Bronchial epithelial cell (primary cell): ENCODE data around the gene CD79A. TPM values are rescaled to one million over a fixed set of nuclear protein-coding genes. Genes with fewer than 3 reads are reported as not detected.

ENCODE experiments used
- DNase-seq: peaks from one replicate; pipeline ENCODE4 v3.0.0-alpha.2; 2010; ENCODE audit warnings: low read depth
- FAIRE-seq: peaks from 2 replicates; lab custom pipeline; 2011; peaks lifted over from hg19 to GRCh38; lab: Jason Lieb, UNC
- H3K27me3 ChIP-seq: 2 replicates; pipeline ENCODE4 v1.5.1; 2011; ENCODE audit warnings: low read length; ENCODE audit not compliant: control insufficient read depth, insufficient read depth
- H3K36me3 ChIP-seq: 2 replicates; pipeline ENCODE4 v1.5.1; 2011; ENCODE audit warnings: low read length; ENCODE audit not compliant: control insufficient read depth, insufficient read depth
- H3K4me3 ChIP-seq: 2 replicates; pipeline ENCODE4 v1.5.1; 2011; ENCODE audit warnings: mild to moderate bottlenecking, low read depth, low read length, control low read depth
- total RNA-seq: library from RNA; depleted of rRNA; stranded (reverse); fragments of >200 nt; gene quantifications from 2 replicates; pipeline ENCODE4 v1.2.1, GENCODE V29; 2014
- TF ChIP-seq, protein P1 (sequence below): IDR thresholded peaks from 2 replicates; pipeline ENCODE4 v1.5.1; 2011; ENCODE audit warnings: mild to moderate bottlenecking, moderate library complexity, low read length, control low read depth, inconsistent platforms; ENCODE audit not compliant: insufficient read depth, severe bottlenecking

Gene CD79A
- total RNA-seq, 1 donor from 2014 or later: not detected

DNA sequence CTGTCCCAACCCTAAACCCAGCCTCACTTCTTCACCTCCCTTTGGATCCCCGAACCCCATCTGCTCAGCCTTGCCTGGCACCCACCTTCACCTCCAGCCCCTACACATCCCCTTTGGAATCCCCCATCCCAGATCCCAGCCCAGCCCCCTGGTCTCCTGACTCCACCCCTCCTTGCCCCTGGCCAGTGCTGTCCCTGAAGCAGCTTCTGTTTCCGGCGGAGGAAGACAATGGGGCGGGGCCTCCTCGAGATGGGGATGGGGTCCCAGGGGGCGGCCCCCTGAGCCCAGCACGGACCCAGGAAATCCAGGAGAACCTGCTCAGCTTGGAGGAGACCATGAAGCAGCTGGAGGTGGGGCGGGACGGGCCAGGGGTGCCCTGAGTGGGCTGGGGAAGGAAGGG lies 29.2 kb downstream of the CD79A start:
- H3K36me3 ChIP-seq: peaks cover 31% of the 10 kb centered on the region
- peaks cover 4% of the 10 kb centered on the region for H3K27me3 ChIP-seq
- no peak overlapping the region for H3K4me3 ChIP-seq
- TF ChIP-seq, protein P1, sequence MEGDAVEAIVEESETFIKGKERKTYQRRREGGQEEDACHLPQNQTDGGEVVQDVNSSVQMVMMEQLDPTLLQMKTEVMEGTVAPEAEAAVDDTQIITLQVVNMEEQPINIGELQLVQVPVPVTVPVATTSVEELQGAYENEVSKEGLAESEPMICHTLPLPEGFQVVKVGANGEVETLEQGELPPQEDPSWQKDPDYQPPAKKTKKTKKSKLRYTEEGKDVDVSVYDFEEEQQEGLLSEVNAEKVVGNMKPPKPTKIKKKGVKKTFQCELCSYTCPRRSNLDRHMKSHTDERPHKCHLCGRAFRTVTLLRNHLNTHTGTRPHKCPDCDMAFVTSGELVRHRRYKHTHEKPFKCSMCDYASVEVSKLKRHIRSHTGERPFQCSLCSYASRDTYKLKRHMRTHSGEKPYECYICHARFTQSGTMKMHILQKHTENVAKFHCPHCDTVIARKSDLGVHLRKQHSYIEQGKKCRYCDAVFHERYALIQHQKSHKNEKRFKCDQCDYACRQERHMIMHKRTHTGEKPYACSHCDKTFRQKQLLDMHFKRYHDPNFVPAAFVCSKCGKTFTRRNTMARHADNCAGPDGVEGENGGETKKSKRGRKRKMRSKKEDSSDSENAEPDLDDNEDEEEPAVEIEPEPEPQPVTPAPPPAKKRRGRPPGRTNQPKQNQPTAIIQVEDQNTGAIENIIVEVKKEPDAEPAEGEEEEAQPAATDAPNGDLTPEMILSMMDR: no peak
- FAIRE-seq (no peak), DNase-seq (no peak)

DNA sequence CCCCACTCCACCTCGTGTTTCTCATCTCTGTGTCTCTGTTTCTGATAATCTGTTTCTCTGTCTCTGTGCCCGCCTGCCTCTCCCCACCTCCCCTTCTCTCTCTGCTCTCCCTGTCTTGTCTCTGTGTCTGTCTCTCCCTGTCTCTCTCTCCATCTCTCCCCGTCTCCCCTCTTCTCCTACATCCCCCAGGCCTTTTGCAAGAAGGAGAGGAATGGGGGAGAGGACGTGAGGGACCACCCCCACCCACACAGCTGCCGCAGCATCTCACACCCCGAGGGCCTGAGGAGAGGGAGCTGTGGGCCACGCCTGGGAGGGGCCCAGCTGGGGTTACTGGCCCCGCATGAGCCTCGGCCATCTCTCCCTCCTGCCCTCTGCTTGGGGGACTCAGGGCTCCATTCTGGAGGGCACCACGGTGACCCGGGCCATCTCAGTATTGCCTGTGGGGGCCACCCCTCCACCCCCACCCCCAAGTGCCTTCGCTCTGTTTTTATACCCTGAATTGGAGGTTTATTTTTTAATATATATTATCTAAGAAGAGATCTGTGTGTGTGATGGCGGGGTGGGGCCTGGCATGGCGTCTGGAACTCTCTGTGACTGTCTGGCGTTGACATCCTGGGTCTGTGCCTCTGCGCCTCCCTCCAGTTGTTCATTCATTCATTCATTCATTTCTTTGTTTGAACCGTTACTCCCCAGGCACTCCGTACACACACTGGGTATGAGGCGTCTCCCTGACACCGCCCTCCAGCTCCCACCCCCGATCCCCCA lies 30.0 kb downstream of the CD79A start:
- DNase-seq (no peak), FAIRE-seq (no peak)
- TF ChIP-seq, protein P1: no peak
- Histone ChIP-seq H3K4me3 (no peak overlapping the region), H3K27me3 (peaks cover 12% of the 10 kb centered on the region), H3K36me3 (peaks cover 26% of the 10 kb centered on the region)

DNA sequence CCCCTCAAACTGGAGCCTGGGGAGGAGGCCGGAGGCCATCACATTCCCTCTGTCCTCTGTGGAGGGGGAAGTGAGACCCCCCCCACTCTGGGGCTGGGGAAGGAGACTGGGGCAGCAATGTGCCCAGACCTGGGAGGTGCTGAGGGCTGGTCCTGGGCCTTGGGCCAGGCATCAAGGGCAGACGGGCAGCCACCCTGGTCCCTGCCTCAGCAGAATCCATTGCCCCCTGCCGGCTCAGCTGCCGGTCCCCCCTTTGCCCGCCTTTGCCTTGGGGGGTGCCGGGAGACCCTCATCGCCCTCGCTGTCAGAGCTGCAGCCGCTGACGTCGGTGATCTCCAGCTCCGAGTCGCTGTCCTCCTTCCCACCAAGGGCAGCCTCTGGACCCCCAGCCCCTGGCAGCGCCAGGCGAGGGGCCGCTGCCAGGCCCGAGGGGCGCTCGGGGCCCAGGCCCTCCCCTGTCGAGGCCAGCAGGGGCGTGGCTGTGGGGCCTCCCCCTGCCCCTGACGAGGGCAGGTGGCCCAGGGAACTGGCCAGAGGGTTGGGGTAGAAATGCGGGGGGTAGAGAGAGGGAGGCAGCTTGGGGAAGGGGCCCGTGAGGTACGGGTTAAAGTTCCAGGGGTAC lies 31.0 kb downstream of the CD79A start:
- Histone ChIP-seq H3K36me3 (peaks cover 18% of the 10 kb centered on the region), H3K27me3 (peaks cover 19% of the 10 kb centered on the region), H3K4me3 (no peak overlapping the region)
- FAIRE-seq (no peak), DNase-seq (no peak)
- TF ChIP-seq, protein P1: no peak

DNA sequence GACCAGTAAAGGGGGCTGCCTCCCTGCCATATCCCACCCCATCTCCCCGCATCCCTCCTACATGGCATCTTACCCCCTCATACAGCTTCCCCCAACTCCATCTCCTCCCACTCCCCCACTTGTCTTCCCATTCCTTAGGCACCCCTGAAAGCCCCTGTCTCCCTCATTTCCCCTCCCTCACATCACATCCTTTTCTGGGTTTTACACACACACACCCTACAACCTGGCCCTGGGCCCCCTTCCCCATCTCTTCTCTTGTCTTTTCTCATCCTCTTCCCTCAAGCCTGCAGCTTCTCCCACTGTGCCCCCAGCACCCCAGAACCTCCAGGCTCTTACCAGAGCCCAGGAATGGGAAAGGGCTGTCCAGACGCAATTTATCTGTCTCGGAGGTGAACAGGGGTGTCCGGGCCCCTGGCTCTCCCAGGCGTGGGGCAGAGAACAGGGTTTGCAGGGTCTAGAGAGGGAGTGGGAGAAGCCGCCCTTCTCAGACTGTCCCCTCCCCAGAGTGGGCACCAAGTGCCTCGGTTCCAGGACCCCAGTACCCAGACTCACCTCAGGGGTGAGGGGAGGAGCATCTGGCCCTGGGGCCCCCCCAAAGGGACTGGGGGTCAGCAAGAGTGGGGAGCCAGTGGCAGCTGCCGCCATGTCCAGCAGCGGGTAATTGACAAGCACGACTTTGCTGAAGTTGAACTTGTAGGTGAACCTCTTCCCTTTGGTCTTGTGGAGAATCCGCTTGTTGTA lies 31.8 kb downstream of the CD79A start:
- no peak overlapping the region for H3K4me3 ChIP-seq
- peaks cover 13% of the 10 kb centered on the region for H3K36me3 ChIP-seq
- TF ChIP-seq, protein P1: no peak
- H3K27me3 ChIP-seq: peaks cover 25% of the 10 kb centered on the region
- DNase-seq: no peak
- FAIRE-seq: no peak

DNA sequence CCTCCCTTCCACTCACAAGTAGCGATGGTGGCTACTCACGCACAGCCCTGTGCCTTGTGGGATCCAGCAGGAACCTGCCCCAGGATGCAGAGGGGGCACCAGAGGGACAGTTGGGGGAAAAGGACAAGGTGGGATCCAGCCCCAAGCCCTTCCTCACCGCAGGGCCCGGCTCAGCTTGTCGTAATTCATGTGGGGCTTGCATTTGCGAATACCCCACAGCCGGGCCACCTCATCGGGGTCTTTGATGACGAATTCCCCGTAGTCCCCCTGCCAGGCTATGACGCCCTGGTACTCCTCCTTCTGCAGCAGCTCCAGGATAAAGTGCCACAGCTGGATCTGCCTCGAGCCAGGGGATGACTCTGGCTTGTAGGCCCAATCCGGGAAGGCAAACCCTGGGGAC lies 32.6 kb downstream of the CD79A start:
- TF ChIP-seq, protein P1: no peak
- peak; percentile 83 for FAIRE-seq
- H3K27me3 ChIP-seq: peaks cover 29% of the 10 kb centered on the region

More for the DNA sequence above, 32.6 kb downstream of the CD79A start:
- no peak for DNase-seq
- H3K36me3 ChIP-seq: peaks cover 11% of the 10 kb centered on the region
- no peak overlapping the region for H3K4me3 ChIP-seq
